GM12864 (cell line): ENCODE measurements around the gene RHOXF1.
A peak's percentile ranks its signal among the peaks of the same experiment; 100 is the strongest.
"Not testable (repeated sequence)": the region's sequence is repeated elsewhere in the genome, so short reads cannot be mapped to it uniquely, and the experiment has no call there.

ENCODE experiments used
- DNase-seq: peaks from one replicate; pipeline ENCODE4 v3.0.0-alpha.2; 2011; ENCODE audit warnings: low read depth
- H3K4me3 ChIP-seq: 2 replicates; pipeline ENCODE4 v1.5.1; 2011; ENCODE audit warnings: mild to moderate bottlenecking, low read depth, low read length, control low read depth
- CTCF ChIP-seq: IDR thresholded peaks from 2 replicates; pipeline ENCODE4 v1.5.1; 2011; ENCODE audit warnings: low read depth, mild to moderate bottlenecking, moderate library complexity, low read length, control low read depth, inconsistent platforms; ENCODE audit errors: missing control alignments

The RHOXF1 gene

GRCh38 chrX:120090208-120090607 is 25.5 kb downstream of the RHOXF1 start:
- peak; percentile 23 for TF ChIP-seq CTCF
- no peak overlapping the region for H3K4me3 ChIP-seq
- no peak for DNase-seq

- no peak for DNase-seq
- H3K4me3 ChIP-seq: no peak overlapping the region
- TF ChIP-seq CTCF: no peak
Observed at GRCh38 chrX:120087289-120088017, 28.3 kb downstream of the RHOXF1 start.

GRCh38 chrX:120085553-120086185 is 30.0 kb downstream of the RHOXF1 start:
- not testable (repeated sequence) for DNase-seq, H3K4me3 ChIP-seq

- not testable (repeated sequence) for DNase-seq, H3K4me3 ChIP-seq
Observed at GRCh38 chrX:120077590-120077989, 38.1 kb downstream of the RHOXF1 start, which contains the start of gene RHOXF2B. TSS of gene RHOXF2B (minus strand) at chrX:120077690. CDS start at chrX:120077552, 138 bp downstream.

- not testable (repeated sequence) for DNase-seq, H3K4me3 ChIP-seq
Observed at GRCh38 chrX:120066169-120066568, 49.5 kb downstream of the RHOXF1 start.
